KMS-11 (cell line): ENCODE data around the gene MSH3.

Experiments
- H2AFZ ChIP-seq: fragments of 200-600 bp; sonication (generic); 2 replicates; pipeline ENCODE4 v1.6.1; 2016; ENCODE audit warnings: antibody characterized with exemption, mixed run types, low read depth
- H3K27ac ChIP-seq: fragments of 200-600 bp; sonication (generic); 2 replicates; pipeline ENCODE4 v1.6.1; 2016; ENCODE audit warnings: mild to moderate bottlenecking, mixed run types
- H3K27me3 ChIP-seq: fragments of 200-600 bp; sonication (generic); 2 replicates; pipeline ENCODE4 v1.6.1; 2017; ENCODE audit warnings: mild to moderate bottlenecking, low read depth, mixed run types, moderate library complexity; ENCODE audit not compliant: insufficient read depth
- H3K36me3 ChIP-seq: fragments of 200-600 bp; sonication (generic); 2 replicates; pipeline ENCODE4 v1.6.1; 2017; ENCODE audit warnings: mild to moderate bottlenecking, mixed run types; ENCODE audit not compliant: insufficient read depth
- H3K4me1 ChIP-seq: fragments of 200-600 bp; sonication (generic); 2 replicates; pipeline ENCODE4 v1.6.1; 2016; ENCODE audit warnings: mild to moderate bottlenecking, low read depth, mixed run types; ENCODE audit not compliant: poor library complexity, severe bottlenecking
- H3K4me2 ChIP-seq: fragments of 200-600 bp; sonication (generic); 2 replicates; pipeline ENCODE4 v1.7.0; 2016; ENCODE audit warnings: mild to moderate bottlenecking, mixed run types
- H3K4me3 ChIP-seq: fragments of 200-600 bp; sonication (generic); IDR thresholded peaks from 2 replicates; pipeline ENCODE4 v1.6.1; 2017; ENCODE audit warnings: low read depth, low read length, mixed read lengths; ENCODE audit not compliant: insufficient read depth
- H3K79me2 ChIP-seq: fragments of 200-600 bp; sonication (generic); 2 replicates; pipeline ENCODE4 v1.6.1; 2016; ENCODE audit warnings: low read depth, mixed run types; ENCODE audit not compliant: insufficient read depth
- H3K9ac ChIP-seq: fragments of 200-600 bp; sonication (generic); 2 replicates; pipeline ENCODE4 v1.6.1; 2016; ENCODE audit warnings: mild to moderate bottlenecking, mixed run types
- H4K20me1 ChIP-seq: fragments of 200-600 bp; sonication (generic); 2 replicates; pipeline ENCODE4 v1.6.1; 2016; ENCODE audit warnings: mild to moderate bottlenecking, mixed run types; ENCODE audit not compliant: insufficient read depth
- TF ChIP-seq, protein P1 (sequence below): fragments of 200-600 bp; sonication (generic); conservative IDR thresholded peaks from 2 replicates; pipeline ENCODE4 v1.6.1; 2017; ENCODE audit warnings: low read depth, mild to moderate bottlenecking, antibody characterized with exemption, low read length, moderate library complexity, mixed read lengths

The MSH3 gene

DNA sequence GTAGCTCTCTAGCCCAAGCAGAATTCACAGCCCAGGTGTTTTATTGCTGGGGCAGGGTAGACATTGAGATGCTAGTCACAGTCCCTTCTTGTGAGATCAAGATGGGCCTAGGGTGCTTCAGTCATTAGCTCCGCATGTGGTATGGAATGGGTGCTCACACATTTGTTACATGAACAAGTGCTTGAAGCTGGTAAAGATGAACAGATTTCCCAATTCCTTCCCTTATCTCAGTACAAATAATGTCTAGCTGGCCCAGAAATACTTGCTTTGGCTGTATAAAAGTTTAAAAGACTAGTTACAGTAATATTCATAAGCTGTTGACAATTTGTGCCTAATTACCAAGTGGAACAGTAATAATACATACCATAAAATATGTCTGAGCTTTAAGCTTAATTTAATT is 143.7 kb downstream of the MSH3 start:
- Histone ChIP-seq H3K4me3 (no peak overlapping the region), H3K36me3 (no peaks in the 10 kb centered on the region), H3K4me1 (no peaks in the 10 kb centered on the region), H2AFZ (no peak overlapping the region), H3K27me3 (no peaks in the 10 kb centered on the region), H3K79me2 (no peaks in the 10 kb centered on the region), H3K4me2 (no peak overlapping the region), H3K9ac (no peak overlapping the region), H4K20me1 (no peaks in the 10 kb centered on the region), H3K27ac (no peak overlapping the region)
- TF ChIP-seq, protein P1, sequence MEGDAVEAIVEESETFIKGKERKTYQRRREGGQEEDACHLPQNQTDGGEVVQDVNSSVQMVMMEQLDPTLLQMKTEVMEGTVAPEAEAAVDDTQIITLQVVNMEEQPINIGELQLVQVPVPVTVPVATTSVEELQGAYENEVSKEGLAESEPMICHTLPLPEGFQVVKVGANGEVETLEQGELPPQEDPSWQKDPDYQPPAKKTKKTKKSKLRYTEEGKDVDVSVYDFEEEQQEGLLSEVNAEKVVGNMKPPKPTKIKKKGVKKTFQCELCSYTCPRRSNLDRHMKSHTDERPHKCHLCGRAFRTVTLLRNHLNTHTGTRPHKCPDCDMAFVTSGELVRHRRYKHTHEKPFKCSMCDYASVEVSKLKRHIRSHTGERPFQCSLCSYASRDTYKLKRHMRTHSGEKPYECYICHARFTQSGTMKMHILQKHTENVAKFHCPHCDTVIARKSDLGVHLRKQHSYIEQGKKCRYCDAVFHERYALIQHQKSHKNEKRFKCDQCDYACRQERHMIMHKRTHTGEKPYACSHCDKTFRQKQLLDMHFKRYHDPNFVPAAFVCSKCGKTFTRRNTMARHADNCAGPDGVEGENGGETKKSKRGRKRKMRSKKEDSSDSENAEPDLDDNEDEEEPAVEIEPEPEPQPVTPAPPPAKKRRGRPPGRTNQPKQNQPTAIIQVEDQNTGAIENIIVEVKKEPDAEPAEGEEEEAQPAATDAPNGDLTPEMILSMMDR, result no peak

DNA sequence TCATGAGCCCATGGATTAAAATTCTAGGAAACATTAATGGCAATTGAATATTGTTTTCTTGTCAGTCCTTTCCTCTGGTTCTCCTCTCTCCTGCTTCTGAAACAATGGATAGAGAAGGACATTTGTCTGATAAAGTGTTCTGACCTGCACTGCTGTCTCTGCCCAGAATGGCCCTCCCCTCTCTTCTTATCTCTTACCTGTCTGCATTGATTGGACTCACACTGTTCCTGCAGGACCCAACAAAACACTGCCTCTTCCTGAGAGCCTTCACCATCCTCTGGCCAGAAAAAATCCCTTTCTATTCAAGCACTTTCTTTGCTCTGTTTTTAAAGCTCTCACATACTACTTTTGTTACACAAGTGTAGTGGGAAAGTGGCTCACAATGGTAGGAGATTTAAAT is 144.2 kb downstream of the MSH3 start:
- Histone ChIP-seq H3K36me3 (no peaks in the 10 kb centered on the region), H3K27me3 (no peaks in the 10 kb centered on the region), H3K4me2 (no peak overlapping the region), H3K4me1 (no peaks in the 10 kb centered on the region), H3K9ac (no peak overlapping the region), H3K79me2 (no peaks in the 10 kb centered on the region), H3K27ac (no peak overlapping the region), H4K20me1 (no peaks in the 10 kb centered on the region), H2AFZ (no peak overlapping the region), H3K4me3 (no peak overlapping the region)
- TF ChIP-seq, protein P1, result no peak

DNA sequence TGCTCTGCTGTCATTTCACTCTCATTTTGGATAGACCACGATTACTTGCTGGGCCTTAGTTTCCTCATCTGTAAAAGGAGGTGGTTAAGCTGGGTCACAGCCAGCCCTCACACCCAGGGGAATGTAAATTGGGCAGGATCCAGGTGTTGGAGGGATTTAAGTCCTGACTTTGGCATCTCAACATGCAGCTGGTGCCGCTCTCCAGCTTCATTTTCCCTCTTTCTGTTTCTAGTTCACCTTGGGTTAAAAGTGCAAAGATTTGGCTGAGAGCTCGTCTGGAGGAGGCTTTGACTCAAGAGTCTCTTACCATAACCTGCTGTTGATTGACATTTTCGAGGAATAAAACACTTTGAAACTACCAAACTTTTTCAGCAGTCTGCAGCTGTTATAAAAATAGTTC is 144.6 kb downstream of the MSH3 start:
- Histone ChIP-seq H4K20me1 (no peaks in the 10 kb centered on the region), H3K36me3 (no peaks in the 10 kb centered on the region), H3K4me1 (no peaks in the 10 kb centered on the region), H3K9ac (no peak overlapping the region), H3K4me3 (no peak overlapping the region), H3K79me2 (no peaks in the 10 kb centered on the region), H3K27ac (no peak overlapping the region), H3K27me3 (no peaks in the 10 kb centered on the region), H2AFZ (no peak overlapping the region), H3K4me2 (no peak overlapping the region)
- TF ChIP-seq, protein P1, result no peak

DNA sequence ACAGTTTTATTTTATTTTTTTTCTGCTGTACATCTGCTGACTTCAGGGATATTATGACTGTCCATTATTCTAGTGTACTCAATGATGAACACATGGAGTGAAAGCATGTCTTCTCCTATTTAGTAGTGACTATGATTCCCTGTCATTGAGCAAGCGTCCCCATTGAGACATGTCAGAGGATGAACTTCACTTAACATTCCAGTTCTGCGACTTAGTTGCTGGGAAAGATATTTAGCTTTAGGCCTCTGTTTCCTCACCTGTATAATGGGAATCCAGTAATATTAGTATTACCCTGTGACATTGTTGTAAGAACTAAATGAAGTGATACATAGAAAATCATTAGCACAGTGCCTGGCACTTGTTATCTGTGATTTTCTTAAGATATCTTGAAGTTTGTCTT is 145.1 kb downstream of the MSH3 start:
- Histone ChIP-seq H3K9ac (no peak overlapping the region), H2AFZ (no peak overlapping the region), H3K4me1 (no peaks in the 10 kb centered on the region), H3K79me2 (no peaks in the 10 kb centered on the region), H3K4me3 (no peak overlapping the region), H3K36me3 (no peaks in the 10 kb centered on the region), H3K27me3 (no peaks in the 10 kb centered on the region), H3K4me2 (no peak overlapping the region), H4K20me1 (no peaks in the 10 kb centered on the region), H3K27ac (no peak overlapping the region)
- TF ChIP-seq, protein P1, result no peak

DNA sequence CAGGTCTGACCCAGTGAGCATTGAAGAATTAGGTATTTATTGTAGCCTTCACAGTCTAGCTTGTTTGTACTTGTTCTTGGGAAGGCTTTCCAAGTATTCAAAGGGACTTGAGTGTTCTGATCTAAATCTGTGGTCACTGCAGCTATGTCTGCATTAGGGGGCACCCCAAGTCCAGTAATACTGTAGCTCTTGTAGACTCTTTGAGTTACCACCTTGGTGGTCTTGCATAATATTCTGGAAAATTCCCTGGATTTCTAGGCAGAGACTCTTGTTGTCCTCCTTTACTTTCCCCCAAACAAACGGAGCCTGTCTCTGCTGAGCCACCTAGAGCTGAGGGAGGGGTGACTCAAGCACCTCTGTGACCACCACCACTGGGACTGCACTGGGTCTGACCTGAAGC is 149.9 kb downstream of the MSH3 start:
- H3K27me3 ChIP-seq, result no peaks in the 10 kb centered on the region
- no peak overlapping the region for H3K4me2 ChIP-seq
- no peaks in the 10 kb centered on the region for H3K36me3 ChIP-seq
- TF ChIP-seq, protein P1, result no peak
- H3K27ac ChIP-seq, result no peak overlapping the region
- no peaks in the 10 kb centered on the region for H3K79me2 ChIP-seq
- H2AFZ ChIP-seq, result no peak overlapping the region
- H4K20me1 ChIP-seq, result no peaks in the 10 kb centered on the region
- H3K4me3 ChIP-seq, result no peak overlapping the region
- H3K4me1 ChIP-seq, result no peaks in the 10 kb centered on the region
- no peak overlapping the region for H3K9ac ChIP-seq
